Heart right ventricle (tissue), 16 donors: ENCODE data around the gene TTC6. TPM values are rescaled to one million over a fixed set of nuclear protein-coding genes. Genes with fewer than 3 reads are reported as not detected.
"Not testable (repeated sequence)": the region's sequence is repeated elsewhere in the genome, so short reads cannot be mapped to it uniquely, and the experiment has no call there.

Experiments
- ATAC-seq, 8 donors: fragments of 200-7000 bp; cut with Tn5 transposase; one replicate each; pipeline ENCODE4 v1.9.1; 2020; ENCODE audit warnings: mild to moderate bottlenecking in 8 of 8, moderate library complexity in 8 of 8, moderate number of reproducible peaks in 1 of 8
- DNase-seq, 2 donors: peaks; one replicate each; pipeline ENCODE4 v3.0.0-alpha.2; 2020
- H3K27ac ChIP-seq, 10 donors: fragments of 200-600 bp; sonication (generic) in 2 of 10; one replicate each; pipeline versions ENCODE4 v1.5.0 to v1.8.0; 2020 to 2022; ENCODE audit warnings: mild to moderate bottlenecking in 3 of 10
- H3K27me3 ChIP-seq, 7 donors: fragments of 200-600 bp; one replicate each; pipeline ENCODE4 v1.8.0; 2021 to 2022; ENCODE audit warnings: mild to moderate bottlenecking in 2 of 7
- H3K36me3 ChIP-seq, 9 donors: fragments of 200-600 bp; sonication (generic) in 1 of 9; one replicate each; pipeline versions ENCODE4 v1.5.0 to v1.8.0; 2020 to 2022; ENCODE audit warnings: mild to moderate bottlenecking in 2 of 9
- H3K4me1 ChIP-seq, 9 donors: fragments of 200-600 bp; sonication (generic) in 1 of 9; one replicate each; pipeline versions ENCODE4 v1.5.0 to v1.8.0; 2020 to 2022; ENCODE audit warnings: mild to moderate bottlenecking in 4 of 9
- H3K4me3 ChIP-seq, 10 donors: fragments of 200-600 bp; sonication (generic) in 2 of 10; one replicate each; pipeline versions ENCODE4 v1.5.0 to v1.8.0; 2020 to 2022; ENCODE audit warnings: mild to moderate bottlenecking in 7 of 10, moderate library complexity in 2 of 10
- H3K9me3 ChIP-seq, 11 donors: fragments of 200-600 bp in 10 of 11; sonication (generic) in 2 of 11; one replicate each; pipeline versions ENCODE4 v1.5.0 to v1.8.0; 2013 to 2022; ENCODE audit warnings: mild to moderate bottlenecking in 2 of 11, control low read depth in 1 of 11, moderate library complexity in 1 of 11
- CTCF ChIP-seq, 9 donors: fragments of 200-600 bp; sonication (generic) in 2 of 9; IDR thresholded peaks; one replicate each; pipeline versions ENCODE4 v1.5.0 to v1.8.0; 2021 to 2022; ENCODE audit warnings: antibody characterized with exemption in 9 of 9, mild to moderate bottlenecking in 5 of 9, moderate library complexity in 1 of 9
- WGBS, 2 donors: extraction: QIAGEN DNeasy Blood & Tissue Kit; methylation state at CpG; one replicate each; pipeline ENCODE4 v1.1.7; 2013; ENCODE audit warnings: inconsistent platforms in 1 of 2; 5-methylcytosine and 5-hydroxymethylcytosine counted together
- intact Hi-C, 10 donors: fragments of 100-400 bp; cut with DNase I; formaldehyde crosslinking; loops; one replicate each; pipeline versions ENCODE4 v1.11.1 to v1.14.2; 2022
- polyA plus RNA-seq, 2 donors: library from polyadenylated mRNA; stranded (reverse); fragments of 200-250 nt; gene quantifications; one replicate each; pipeline ENCODE4 v1.2.3, GENCODE V29; 2013
- total RNA-seq, 10 donors: library from RNA; stranded (reverse); fragmentation: NEBNext Ultra II Directional in 3 of 10; extraction: Animal tissue kit (Norgen Biotek cat#: 25700) in 3 of 10; gene quantifications; one replicate each; pipeline versions ENCODE4 v1.2.1 to v1.2.4, GENCODE V29; 2021 to 2023
- donor health status: Arrhythmogenic right ventricular cardiomyopathy.
- donor health status: ischemic (EF 13 %, LVEDD 7.1; RV severe dilation, severe dysfunction).
- donor health status: healthy with polysubstance abuse.
- donor health status: DM: no; HTN: yes; CAD: no.
- donor health status: DM: no; HTN: no; CAD: no.
- donor health status: ischemic (EF 25% LVEDD 6.9; RV normal size, moderate dysfunction).
- donor health status: ischemic (EF 25% LVEDD 5.7; RV mildly dilated, moderate dysfunction).
- donor health status: healthy.
- donor health status: DM: yes; HTN: yes; CAD: no.
- donor health status: Ischemic cardiomyopathy.
- donor health status: ischemic (EF 35%, LVEDD 5.7; RV mildly dilated, moderate dysfunction).
- donor health status: nonischemic (EF 11% LVEDD 7.7; RV severe dilation, severe dysfunction).
- donor health status: DM: yes; HTN: yes; CAD: no.
- donor health status: PGD.
- donor health status: ischemic (EF 29% LVEDD 5.4; RV normal size, mild dysfunction).
- donor health status: nonischemic (EF 23%, LVEDD 6.1; RV moderate dilation, normal function).

Gene TTC6
- total and polyA plus RNA-seq, 12 donors = not detected

- TF ChIP-seq CTCF (IDR thresholded peaks at IDR 0.05) = no peak
- ATAC-seq (no peak), DNase-seq (no peak)
- Histone ChIP-seq H3K9me3 (peaks cover 0 to 32% (median 7%) of the 10 kb centered on the region in 11 donors), H3K4me3 (no peak overlapping the region), H3K27me3 (no peaks in the 10 kb centered on the region), H3K4me1 (no peaks in the 10 kb centered on the region), H3K27ac (no peak overlapping the region), H3K36me3 (no peaks in the 10 kb centered on the region)
- intact Hi-C loops = no loop called here
- 81 to 94% methylated on average over 1 of the region's 1 CpG for WGBS, 2 donors
These were observed 41.4 kb upstream of the TTC6 start for GRCh38 chr14:37553935-37554550.

- H3K27me3 ChIP-seq, H3K27ac ChIP-seq, H3K4me3 ChIP-seq, H3K4me1 ChIP-seq, ATAC-seq, intact Hi-C loops, H3K36me3 ChIP-seq: not testable (repeated sequence)
- H3K9me3 ChIP-seq = peaks cover 0 to 32% (median 7%) of the 10 kb centered on the region in 11 donors
- WGBS, 2 donors = 83 to 92% methylated on average over 19 to 30 of the region's 33 CpGs
- peak in 1 of 2 donors; percentile 6 for DNase-seq
These were observed 39.8 kb upstream of the TTC6 start for GRCh38 chr14:37555596-37555995.

- intact Hi-C loops = no loop called here
- WGBS, 2 donors = 90 to 92% methylated on average over 4 of the region's 4 CpGs
- Histone ChIP-seq H3K9me3 (peaks cover 0 to 13% (median 0%) of the 10 kb centered on the region in 11 donors), H3K4me1 (no peaks in the 10 kb centered on the region), H3K27ac (no peak overlapping the region), H3K4me3 (no peak overlapping the region), H3K27me3 (no peaks in the 10 kb centered on the region), H3K36me3 (no peaks in the 10 kb centered on the region)
- DNase-seq = no peak
- no peak for TF ChIP-seq CTCF (IDR thresholded peaks at IDR 0.05)
- ATAC-seq = no peak
These were observed 36.7 kb upstream of the TTC6 start for GRCh38 chr14:37558740-37559139.

GRCh38 chr14:37559386-37559785 is 36.0 kb upstream of the TTC6 start:
- intact Hi-C loops = no loop called here
- H3K4me3 ChIP-seq = no peak overlapping the region
- DNase-seq (no peak), ATAC-seq (no peak)
- H3K27ac ChIP-seq = no peak overlapping the region
- no peaks in the 10 kb centered on the region for H3K4me1 ChIP-seq
- WGBS, 2 donors = 73 to 79% methylated on average over 6 of the region's 6 CpGs
- no peaks in the 10 kb centered on the region for H3K27me3 ChIP-seq
- no peak for TF ChIP-seq CTCF (IDR thresholded peaks at IDR 0.05)
- H3K9me3 ChIP-seq = peaks cover 0 to 10% (median 0%) of the 10 kb centered on the region in 11 donors
- H3K36me3 ChIP-seq = no peaks in the 10 kb centered on the region

- Histone ChIP-seq H3K4me3 (no peak overlapping the region), H3K4me1 (peaks cover 0 to 7% (median 0%) of the 10 kb centered on the region in 9 donors), H3K27ac (no peak overlapping the region), H3K27me3 (no peaks in the 10 kb centered on the region), H3K36me3 (no peaks in the 10 kb centered on the region), H3K9me3 (no peaks in the 10 kb centered on the region)
- intact Hi-C loops = no loop called here
- no peak for TF ChIP-seq CTCF (IDR thresholded peaks at IDR 0.05)
- ATAC-seq (no peak), DNase-seq (no peak)
- WGBS, 2 donors = 75 to 76% methylated on average over 2 of the region's 2 CpGs
These were observed 32.2 kb upstream of the TTC6 start for GRCh38 chr14:37563189-37563588.
